GM23338 (cell line): ENCODE data around the gene ANKRD65.
"Not testable (repeated sequence)": the region's sequence is repeated elsewhere in the genome, so short reads cannot be mapped to it uniquely, and the experiment has no call there.

Experiments used
- CREB1 ChIP-seq: fragments of 250-450 bp; sonication (Bioruptor Pico); IDR thresholded peaks from 2 replicates; pipeline ENCODE4 v1.5.0; 2020; ENCODE audit warnings: low read depth, mild to moderate bottlenecking, moderate library complexity
- CTCF ChIP-seq, 2 experiments: fragments of 200-600 bp in 1 of 2; sonication (generic) in 1 of 2; conservative IDR thresholded peaks; 2 replicates each; pipeline versions ENCODE4 v1.5.1 to v1.6.1; 2016 to 2017; ENCODE audit warnings: antibody characterized with exemption in 2 of 2, low read depth in 2 of 2, mild to moderate bottlenecking in 2 of 2, moderate library complexity in 1 of 2
- EZH2 ChIP-seq: fragments of 200-600 bp; sonication (generic); IDR thresholded peaks from one replicate; pipeline ENCODE4 v1.8.0; 2017; ENCODE audit warnings: antibody characterized with exemption, mild to moderate bottlenecking, low read depth; ENCODE audit not compliant: unreplicated experiment
- EZH2phosphoT487 ChIP-seq: fragments of 200-600 bp; sonication (generic); IDR thresholded peaks from one replicate; pipeline ENCODE4 v1.8.1; 2018; ENCODE audit warnings: antibody characterized with exemption; ENCODE audit not compliant: unreplicated experiment
- POLR2AphosphoS5 ChIP-seq: IDR thresholded peaks from 2 replicates; pipeline ENCODE4 v1.6.1; 2016; ENCODE audit warnings: antibody characterized with exemption, low read depth
- REST ChIP-seq: IDR thresholded peaks from one replicate; pipeline ENCODE4 v1.6.1; 2018; ENCODE audit warnings: antibody characterized with exemption; ENCODE audit not compliant: unreplicated experiment
- ZNF114 ChIP-seq: fragments of 250-450 bp; sonication (Bioruptor Pico); IDR thresholded peaks from 2 replicates; pipeline ENCODE4 v1.5.0; 2020; ENCODE audit warnings: mild to moderate bottlenecking, moderate library complexity

- TF ChIP-seq CTCF (conservative IDR thresholded peaks at IDR 0.05; ENCODE audit: low read depth in 2 of 2); ZNF114 (CRISPR knock-in tag); EZH2; POLR2AphosphoS5; REST; EZH2phosphoT487; CREB1: not testable (repeated sequence)
Observed at GRCh38 chr1:1417396-1417795, 3.7 kb downstream of the ANKRD65 start.
